GM18520 (cell line): ENCODE data around the gene ONECUT3.

ENCODE experiments used
- ATAC-seq: cut with Tn5 transposase; IDR thresholded peaks from one replicate; pipeline ENCODE4 v1.9.1; 2021; ENCODE audit not compliant: unreplicated experiment

The ONECUT3 gene

DNA sequence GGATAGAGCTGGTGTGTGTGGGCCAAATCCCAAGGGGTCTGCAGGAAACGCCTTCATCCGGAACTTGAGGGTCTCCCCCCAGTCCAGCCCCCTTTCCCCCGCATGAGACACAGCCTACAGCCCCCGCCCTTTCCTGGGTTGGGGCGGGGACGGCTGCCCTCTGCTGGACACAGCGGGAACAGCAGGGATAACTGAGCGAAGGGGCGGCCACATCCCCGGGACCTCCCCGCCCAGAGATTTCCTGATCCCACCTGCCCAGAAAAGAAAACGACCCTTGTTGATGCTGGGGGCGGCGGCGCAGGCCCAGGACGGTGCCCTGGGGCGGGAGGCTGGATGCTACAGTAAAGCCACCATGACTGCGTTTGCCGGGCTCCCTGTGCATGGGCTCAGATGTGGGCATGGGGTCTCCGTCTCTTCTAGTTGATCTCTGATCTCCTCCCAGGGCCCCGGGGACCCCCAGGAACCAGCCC is 14.2 kb downstream of the ONECUT3 start:
- ATAC-seq, result no peak

DNA sequence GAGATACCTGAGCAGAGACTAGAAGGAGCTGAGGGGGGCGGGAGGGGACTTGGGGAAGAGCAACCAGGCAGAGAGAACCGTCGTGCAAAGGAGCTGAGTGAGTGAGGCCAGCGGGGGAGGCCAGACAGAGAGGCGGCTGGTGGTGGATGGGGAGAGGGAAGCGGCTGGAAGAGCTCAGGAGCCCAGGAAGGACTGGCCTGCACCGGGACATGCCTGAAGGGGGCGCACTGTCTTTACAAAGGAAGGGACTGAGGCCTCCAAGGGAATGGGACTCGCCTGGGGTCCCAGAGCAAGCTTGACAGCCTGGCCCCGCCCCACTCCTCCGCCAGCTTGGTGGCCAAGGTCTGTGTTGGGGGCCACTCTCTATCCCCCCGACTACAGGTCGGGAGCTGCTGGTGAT is 14.9 kb downstream of the ONECUT3 start:
- ATAC-seq, result no peak

DNA sequence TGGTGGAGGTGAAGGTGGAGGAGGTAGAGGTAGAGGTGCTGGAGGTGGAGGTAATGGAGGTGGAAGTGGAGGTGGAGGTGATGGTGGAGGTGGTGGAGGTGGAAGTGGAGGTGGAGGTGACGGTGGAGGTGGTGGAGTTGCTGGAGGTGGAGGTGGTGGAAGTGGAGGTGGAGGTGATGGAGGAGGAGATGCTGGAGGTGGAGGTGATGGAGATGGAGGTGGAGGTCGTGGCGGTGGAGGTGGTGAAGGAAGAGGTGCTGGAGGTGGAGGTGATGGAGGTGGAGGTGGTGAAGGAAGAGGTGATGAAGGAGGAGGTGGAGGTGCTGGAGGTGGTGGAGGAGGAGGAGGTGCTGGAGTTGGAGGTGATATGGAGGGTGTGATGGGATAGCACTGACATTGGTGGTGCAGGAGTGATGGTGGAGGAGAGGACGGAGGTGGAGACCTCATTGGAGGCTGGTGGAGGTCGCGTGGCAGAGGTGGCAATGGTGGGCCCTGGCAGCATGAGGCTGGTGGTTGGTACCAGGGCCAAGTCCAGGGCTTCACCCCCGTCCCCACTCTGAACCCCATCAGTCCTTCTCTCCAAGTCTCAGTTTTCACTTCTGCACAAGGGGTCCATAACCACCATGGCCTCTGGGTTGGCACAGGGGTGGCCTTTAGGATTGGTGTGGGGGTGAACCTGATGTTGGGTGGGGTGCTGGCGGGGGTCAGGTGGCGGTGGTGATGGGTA is 15.8 kb downstream of the ONECUT3 start:
- no peak for ATAC-seq

DNA sequence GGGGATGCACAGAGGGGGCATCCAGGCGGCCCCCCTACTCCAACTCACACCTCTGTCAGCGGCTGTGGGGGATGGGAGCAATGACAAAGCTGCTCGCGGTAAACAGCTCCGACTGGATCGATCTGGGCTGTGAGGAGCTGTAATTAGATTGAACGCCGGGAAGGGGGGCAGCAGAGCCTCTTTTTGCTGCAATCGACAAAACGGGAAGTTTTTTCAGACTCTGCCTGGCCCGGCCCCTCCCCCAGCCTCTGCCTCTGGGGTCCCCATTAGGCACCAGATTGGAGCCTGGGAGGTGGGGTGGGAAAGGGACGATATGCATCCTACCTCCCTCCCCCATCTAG is 16.3 kb downstream of the ONECUT3 start:
- no peak for ATAC-seq

DNA sequence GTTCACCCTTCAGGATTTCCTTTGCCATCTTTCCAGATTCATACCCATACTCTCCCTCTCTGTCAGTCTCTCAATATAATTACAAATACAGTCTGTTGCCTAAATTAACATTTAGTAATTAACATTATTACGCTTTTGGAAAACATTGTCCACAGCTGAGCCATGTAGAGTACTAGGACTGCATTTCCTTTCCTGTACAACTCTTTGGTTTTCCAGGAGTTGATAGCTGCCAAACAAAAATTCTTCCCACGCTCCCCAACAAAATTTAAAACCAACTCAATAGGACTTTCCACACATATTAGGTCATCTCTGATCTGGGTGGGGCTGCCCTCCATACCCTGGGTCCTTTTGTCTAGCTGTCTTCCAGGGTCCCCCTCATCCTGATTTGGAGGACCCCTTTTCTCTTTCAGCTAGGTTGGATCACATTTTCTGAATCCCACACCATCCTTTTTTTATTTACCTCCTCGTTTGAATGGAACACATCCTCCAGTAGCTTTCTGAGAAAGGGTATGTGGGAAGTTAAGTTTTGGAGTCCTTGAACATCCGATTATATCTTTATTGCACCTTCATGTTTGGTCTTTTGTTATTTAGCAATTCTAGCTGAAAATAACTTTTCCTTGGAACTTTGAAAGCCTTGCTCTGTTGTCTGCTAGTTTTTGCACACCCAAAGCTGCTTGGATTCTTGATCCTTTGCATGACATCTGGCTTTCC is 17.7 kb downstream of the ONECUT3 start:
- ATAC-seq, result no peak

DNA sequence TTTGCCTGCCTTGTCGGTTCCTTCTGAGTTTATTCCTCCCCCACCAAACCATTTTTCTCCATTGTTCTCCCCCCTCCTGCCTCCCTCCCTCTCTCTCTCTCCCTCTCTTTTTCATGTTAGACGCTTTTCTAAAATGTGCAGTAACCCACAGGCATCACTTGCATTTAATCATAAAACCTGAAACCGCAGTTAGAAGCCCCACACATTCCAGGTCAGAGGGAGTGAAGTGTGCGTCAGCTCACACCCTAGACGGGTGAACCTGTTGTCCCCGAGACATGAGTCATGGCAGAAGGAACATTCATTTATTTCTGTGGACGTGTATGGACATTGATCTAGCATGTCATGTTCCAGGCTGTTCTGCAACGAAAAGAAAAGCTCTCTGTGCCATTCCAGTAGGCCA is 19.9 kb downstream of the ONECUT3 start:
- ATAC-seq, result no peak

DNA sequence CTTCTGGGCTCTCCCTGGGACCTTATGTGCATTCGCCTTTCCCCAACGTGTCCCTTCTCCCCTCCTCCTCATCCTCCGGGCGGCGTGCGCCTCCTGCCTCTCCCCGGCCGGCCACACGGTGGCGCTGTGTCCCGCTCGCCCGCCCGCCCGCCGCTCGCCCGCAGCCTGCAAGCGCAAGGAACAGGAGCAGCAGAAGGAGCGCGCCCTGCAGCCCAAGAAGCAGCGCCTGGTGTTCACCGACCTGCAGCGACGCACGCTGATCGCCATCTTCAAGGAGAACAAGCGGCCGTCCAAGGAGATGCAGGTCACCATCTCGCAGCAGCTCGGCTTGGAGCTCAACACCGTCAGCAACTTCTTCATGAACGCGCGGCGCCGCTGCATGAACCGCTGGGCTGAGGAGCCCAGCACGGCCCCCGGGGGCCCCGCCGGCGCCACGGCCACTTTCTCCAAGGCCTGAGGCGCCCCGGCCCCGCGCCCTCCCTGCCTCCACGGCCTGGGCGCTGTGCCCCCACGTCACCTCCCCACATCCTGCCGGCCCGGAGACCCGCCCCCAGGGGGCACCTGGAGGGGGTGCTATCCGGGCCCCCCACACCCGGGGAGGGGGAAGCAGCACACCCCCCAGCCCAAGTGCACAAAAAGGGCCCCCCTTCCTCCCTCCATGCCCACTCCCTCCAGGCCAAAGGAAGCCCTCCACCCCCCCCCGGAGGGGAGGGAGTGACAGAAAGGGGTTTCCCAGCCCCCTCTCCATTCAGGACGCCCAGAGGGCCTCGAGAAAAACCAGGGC is 21.9 kb downstream of the ONECUT3 start:
- ATAC-seq, result no peak

DNA sequence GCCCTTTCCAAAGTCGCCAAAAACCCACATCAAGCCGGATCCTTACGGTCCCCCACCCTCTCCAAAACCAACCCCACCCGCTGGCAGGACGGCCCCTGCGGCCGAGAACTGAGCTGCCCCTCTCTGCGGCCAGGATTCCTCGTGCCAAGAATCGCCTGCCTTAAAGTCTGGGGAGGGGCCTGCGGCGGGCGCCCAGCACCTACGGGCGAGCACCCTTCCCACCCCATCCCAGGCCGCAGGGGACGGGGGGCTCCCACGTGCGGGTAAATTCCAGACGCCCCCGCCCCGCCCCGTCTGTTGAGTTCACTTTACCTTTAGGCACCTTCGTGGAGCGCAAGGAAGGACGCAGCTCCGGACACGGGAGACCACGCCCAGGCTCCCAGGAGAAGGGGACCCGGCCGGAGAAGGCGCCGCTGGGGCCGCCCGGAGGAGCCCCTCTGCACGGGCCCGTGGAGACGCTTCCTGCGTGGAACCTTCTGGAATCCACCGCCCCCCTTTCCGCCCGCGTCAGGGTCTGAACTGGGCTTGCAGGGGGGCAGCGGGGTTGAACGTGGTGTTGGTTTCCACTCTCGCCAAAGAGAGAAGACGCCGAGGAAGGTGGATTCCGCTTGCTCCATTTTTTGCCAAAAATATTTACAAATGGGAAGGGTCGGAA is 22.8 kb downstream of the ONECUT3 start:
- no peak for ATAC-seq

DNA sequence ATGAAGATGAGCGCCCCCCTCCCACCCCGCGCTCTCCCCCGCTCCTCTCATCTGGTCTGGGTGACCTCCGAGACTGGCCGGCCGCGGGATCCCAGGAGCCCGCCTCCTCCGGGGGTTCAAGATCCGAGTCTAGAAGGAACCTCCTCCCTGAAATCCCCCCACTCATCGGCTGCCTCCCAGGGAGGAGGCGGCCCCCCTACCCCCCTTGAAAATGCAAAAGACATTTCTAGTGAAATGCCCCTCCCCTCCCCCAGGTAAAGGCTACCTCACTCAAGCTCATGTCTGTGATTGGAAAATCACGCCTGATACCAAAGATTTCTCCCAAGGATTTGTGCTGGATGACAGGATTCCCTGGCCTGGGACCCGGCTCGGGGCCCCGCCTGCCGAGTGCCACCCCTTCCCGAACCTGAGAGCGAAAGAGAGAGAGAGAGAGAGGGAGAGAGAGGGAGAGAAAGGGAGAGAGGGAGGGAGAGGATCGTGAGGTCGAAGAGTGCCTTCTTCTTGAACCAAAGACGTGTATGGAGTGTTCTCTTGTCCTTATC is 23.4 kb downstream of the ONECUT3 start:
- ATAC-seq, result no peak

DNA sequence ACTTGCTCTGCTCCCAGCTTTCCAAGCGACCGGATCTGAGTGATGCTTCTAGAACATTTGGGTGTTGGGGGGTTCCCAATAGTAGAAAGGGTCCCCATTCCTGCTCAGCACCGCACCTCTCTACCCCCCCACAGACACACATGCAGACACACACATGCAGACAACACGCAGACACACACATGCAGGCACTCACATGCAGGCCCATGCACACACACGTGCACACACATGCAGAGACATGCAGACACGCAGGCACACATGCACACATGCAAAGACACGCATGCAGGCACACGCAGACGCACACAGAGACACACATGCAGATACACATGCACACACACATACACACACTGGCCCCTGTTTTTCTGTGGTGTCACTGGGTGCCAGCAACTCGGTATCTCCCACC is 23.8 kb downstream of the ONECUT3 start:
- ATAC-seq, result no peak

DNA sequence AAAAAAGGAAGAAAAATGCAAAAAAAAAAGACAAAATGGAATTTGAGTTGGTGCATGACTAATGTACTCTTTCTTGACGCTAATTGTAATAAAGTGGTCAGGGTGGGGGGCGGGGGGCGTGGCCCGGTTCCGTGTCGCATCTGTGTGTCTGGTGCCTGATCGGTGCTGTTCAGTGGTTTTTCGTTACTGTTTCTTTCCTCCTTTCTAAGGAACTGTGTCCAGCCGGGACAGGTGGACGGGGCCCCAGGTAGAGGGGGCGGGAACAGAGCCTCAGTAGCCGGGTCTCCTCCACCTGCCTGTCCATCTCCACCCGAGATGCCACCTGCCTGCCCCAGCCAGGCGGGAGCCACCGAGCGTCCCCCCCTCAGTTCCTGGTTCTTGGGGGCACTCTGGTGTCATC is 26.3 kb downstream of the ONECUT3 start:
- ATAC-seq, result no peak

DNA sequence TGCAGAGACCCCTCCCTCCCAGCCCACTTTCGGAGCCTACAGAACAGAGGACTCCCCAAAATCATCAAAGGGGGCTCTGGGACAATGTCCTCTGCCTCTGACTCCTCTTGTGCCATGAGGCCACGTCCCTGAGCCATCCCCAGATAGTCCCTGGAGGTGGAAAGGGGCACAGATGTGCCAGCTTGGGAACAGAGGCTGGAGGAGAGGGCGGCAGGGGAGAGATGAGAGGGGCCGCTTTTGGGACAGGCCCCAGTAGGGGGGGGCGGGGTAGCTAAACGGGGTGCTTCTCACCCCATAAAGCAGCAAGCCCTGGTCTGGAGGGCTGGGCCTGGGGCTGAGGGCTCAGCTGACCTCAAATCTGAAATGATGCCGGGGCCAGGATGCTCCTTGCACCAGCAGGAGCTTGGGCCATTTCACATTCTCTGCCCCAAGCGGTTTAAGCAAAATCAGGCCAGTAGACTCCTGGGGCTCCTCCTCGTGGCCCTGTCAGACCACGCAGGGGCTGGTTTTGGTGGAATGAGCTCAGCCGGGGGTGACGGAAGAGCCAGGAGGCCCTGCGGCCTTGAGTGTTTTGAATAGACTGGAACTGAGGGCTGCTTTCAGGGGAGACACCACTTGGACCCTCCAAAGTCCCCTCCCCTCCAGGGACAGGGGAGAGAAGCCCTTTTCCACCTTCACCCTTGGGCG is 27.1 kb downstream of the ONECUT3 start:
- no peak for ATAC-seq

DNA sequence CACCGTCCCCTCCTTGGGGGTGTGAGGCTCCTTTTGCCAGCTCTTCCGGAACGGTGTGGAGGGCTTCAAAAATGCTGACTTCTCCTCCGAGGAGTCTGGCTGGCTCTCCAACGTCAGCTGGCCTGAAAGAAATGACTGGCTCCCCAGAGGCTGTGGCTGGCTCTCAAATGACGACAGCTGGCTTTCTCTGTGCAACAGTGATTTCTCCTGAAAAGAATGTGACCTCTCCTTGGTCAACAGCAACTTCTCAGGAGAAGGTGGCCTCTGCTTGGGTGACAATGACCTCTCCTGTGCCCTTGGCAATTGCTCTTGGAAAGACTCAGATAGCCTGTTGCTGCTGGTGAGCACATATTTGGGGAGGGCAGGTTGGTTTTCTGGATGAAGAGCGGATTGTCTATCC is 29.2 kb downstream of the ONECUT3 start:
- no peak for ATAC-seq

DNA sequence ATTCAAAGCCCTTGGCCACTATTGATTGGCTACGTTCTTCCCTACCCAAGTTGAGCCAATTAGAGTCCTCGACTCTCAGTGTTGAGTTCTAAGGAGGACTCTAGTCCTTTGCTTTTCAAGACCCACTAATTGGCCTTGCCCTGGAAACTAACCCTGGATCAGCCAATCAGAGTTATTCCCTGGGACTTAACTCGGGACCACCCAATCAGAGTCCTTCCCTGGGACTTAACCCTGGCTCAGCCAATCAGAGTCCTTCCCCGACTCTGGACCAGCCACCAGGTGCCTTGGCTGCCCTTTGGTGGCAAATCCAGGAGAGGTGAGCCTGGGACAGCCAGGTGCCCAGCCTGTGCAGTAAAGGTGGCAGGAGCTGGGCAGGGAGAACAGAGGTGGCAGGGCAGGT is 30.0 kb downstream of the ONECUT3 start:
- no peak for ATAC-seq

DNA sequence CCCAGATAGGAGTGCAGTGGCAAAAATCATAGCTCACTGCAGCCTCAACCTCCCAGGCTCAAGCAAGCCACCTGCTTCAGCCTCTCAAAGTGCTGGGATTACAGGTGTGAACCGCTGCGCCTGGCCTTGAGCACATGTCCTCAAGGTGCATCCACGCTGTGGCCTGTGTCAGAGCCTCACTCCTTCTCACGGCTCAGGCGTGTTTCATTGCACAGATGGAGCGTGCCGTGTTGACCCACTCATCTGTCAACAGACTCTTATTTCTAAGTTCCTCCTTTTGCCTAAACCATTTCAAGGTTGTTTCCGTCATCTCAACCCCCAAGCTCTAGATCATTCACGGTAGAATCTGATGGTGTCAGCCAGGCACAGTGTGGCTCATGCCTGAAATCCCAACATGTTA is 30.6 kb downstream of the ONECUT3 start:
- no peak for ATAC-seq

DNA sequence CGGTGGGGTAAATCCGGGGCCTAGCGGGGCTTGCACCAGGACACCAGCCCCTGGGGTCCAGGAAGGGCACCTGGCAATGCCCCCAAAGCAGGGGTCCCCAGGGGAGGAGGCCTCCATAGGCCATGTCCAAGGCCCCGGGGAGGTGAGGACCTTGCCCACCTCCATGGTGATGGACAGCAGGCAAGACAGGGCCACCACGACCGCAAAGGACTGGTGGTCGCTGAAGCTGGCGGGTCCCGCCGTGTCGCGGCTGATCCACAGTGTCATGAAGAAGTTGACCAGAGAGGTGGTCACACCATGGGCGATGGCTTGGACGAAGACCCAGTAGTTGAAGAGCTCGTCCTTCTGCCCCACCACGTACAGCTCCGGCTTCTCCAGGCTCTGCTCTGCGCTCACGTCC is 32.0 kb downstream of the ONECUT3 start:
- ATAC-seq, result no peak

DNA sequence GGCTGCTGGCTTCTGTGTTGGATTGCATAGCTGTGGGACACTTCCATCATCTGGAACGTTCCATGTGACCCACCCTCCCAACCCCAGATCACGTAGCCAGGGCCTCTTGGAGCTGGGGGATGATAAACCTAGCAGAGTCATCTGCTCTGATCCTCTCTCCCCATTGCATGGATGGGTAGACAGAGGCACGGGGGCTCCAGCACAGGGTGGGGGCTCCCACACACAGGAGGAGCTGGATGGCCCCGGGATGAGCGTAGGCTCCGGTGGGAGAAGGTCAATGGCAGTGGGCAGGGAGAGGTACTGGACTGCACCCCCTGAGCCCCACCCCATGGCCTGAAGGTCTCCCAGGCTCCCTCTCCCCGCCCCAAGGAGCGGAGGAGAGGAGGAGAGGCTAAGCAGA is 33.4 kb downstream of the ONECUT3 start:
- ATAC-seq, result no peak

DNA sequence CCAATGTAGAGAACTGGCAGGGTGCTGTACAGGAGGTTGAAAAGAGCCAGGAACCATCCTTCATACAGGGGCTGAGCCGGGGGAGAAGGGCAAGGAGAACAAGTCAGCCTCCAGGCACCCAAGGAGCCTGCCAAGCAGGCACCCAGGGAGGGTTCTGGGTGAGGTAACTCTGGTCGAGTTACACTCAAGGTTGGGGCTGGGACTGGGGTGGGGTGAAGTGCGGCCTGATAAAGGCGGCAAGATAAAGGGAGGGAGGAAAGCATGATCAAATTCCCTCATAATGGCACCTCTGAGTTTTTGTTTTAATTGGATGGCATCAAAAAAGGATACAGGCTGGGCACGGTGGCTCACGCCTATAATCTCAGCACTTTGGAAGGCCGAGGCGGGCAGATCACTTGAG is 33.8 kb downstream of the ONECUT3 start:
- ATAC-seq, result no peak

DNA sequence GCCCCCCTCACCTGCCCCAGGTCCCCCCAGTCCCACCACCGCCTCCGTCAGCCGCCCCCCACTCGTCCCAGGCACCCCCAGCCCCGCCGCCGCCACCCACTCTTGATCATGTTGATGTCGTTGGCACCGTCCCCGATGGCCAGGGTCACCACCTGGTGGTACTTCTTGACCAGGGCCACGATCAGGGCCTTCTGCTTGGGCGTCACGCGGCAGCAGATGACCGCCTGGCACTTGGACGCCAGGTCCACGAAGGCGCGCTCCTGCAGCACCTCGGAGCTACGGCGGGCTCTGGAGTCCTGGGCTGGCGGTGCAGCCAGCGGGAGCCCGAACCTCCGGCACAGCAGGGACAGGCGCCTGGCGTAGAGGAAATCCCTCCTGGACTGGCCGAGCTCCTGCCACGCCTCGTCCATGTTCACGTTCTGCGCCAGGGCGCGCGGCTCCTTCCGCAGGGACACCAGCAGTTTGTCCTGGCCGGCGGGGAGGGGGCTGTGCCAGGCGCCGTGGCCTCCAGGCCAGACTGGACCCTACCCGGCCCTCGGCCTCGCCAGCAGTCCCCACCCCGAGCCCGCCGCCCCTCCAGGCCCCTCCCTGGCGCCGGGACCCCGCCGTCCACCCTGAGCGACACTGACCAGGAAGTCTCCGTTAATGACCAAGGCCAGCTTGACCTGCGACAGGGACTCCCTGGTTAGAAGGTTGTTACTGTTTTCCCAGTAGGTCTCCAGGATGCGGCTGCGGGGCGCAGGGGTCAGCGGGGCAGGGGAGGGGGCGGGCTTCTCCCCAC is 36.1 kb downstream of the ONECUT3 start:
- ATAC-seq, result no peak
